Sigmoid colon (tissue), 3 donors: ENCODE measurements around the gene TMEM106C.

ENCODE experiments used
- POLR2A ChIP-seq, 2 donors: fragments of 450-650 bp; IDR thresholded peaks; one replicate each; pipeline ENCODE4 v1.6.1; 2016; ENCODE audit warnings: antibody characterized with exemption in 2 of 2, mild to moderate bottlenecking in 2 of 2, moderate library complexity in 2 of 2
- TF ChIP-seq, protein P1 (sequence below), 4 experiments: fragments of 450-650 bp in 3 of 4; fragments of 200-600 bp in 1 of 4; IDR thresholded peaks; one replicate each; pipeline ENCODE4 v1.5.1; 2016 to 2019; ENCODE audit warnings: antibody characterized with exemption in 4 of 4, mild to moderate bottlenecking in 3 of 4, moderate library complexity in 2 of 4

- TF ChIP-seq, protein P1, sequence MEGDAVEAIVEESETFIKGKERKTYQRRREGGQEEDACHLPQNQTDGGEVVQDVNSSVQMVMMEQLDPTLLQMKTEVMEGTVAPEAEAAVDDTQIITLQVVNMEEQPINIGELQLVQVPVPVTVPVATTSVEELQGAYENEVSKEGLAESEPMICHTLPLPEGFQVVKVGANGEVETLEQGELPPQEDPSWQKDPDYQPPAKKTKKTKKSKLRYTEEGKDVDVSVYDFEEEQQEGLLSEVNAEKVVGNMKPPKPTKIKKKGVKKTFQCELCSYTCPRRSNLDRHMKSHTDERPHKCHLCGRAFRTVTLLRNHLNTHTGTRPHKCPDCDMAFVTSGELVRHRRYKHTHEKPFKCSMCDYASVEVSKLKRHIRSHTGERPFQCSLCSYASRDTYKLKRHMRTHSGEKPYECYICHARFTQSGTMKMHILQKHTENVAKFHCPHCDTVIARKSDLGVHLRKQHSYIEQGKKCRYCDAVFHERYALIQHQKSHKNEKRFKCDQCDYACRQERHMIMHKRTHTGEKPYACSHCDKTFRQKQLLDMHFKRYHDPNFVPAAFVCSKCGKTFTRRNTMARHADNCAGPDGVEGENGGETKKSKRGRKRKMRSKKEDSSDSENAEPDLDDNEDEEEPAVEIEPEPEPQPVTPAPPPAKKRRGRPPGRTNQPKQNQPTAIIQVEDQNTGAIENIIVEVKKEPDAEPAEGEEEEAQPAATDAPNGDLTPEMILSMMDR (IDR thresholded peaks at IDR 0.05) = no peak
- TF ChIP-seq POLR2A (IDR thresholded peaks at IDR 0.05) = no peak
Observed at GRCh38 chr12:47964106-47964728, 821 bp downstream of the TMEM106C start.
